AG04450 (cell line): ENCODE results near the gene MR1. TPM values are rescaled to one million over a fixed set of nuclear protein-coding genes. Genes with fewer than 3 reads are reported as not detected.

Experiments used
- CTCF ChIA-PET: fragments of 300-600, 350-600 bp; formaldehyde crosslinking; extraction: SDS; loops from one replicate; lab custom pipeline; 2022; ENCODE audit warnings: antibody characterized with exemption, inconsistent platforms; lab: Charles Lee
- POLR2A ChIA-PET: fragments of 350-600 bp; formaldehyde crosslinking; extraction: SDS; loops from one replicate; lab custom pipeline; 2021; ENCODE audit warnings: antibody characterized with exemption, inconsistent platforms; lab: Yijun Ruan, JAX
- DNase-seq: peaks from one replicate; pipeline ENCODE4 v3.0.0-alpha.2; 2011; ENCODE audit warnings: low read depth, low spot score
- H3K27ac ChIP-seq: one replicate; pipeline ENCODE4 v1.5.1; 2012; ENCODE audit warnings: low read depth, low read length, control low read depth
- H3K27me3 ChIP-seq: one replicate; pipeline ENCODE4 v1.6.0; 2012; ENCODE audit warnings: low read length; ENCODE audit not compliant: control insufficient read depth, insufficient read depth
- H3K4me3 ChIP-seq: 2 replicates; pipeline ENCODE4 v1.5.1; 2011; ENCODE audit warnings: mild to moderate bottlenecking, low read depth, low read length, control low read depth
- H3K9me3 ChIP-seq: 2 replicates; pipeline ENCODE4 v1.5.1; 2012; ENCODE audit warnings: low read length; ENCODE audit not compliant: control insufficient read depth, insufficient read depth
- CTCF ChIP-seq: IDR thresholded peaks from 2 replicates; pipeline ENCODE4 v1.5.1; 2011; ENCODE audit warnings: low read depth, low read length, control low read depth, inconsistent platforms
- polyA plus RNA-seq: library from polyadenylated mRNA; depleted of rRNA; stranded (reverse); fragments of >200 nt; gene quantifications from 2 replicates; pipeline ENCODE4 v1.2.3, GENCODE V29; 2011

The MR1 gene
- polyA plus RNA-seq, 1 experiment, result 17.2 TPM

- no peak for TF ChIP-seq CTCF
- Histone ChIP-seq H3K27me3 (no peaks in the 10 kb centered on the region), H3K4me3 (no peak overlapping the region), H3K9me3 (peaks cover 4% of the 10 kb centered on the region; the same call in 1 of the 2 replicates), H3K27ac (no peak overlapping the region)
- CTCF ChIA-PET, result no interaction called here
- POLR2A ChIA-PET, result interaction anchor here (1.1 kb wide), 1 partner anchor 26 kb away, joined by 3 read pairs; no protein-coding TSS in a partner anchor
- DNase-seq, result no peak
Measured at GRCh38 chr1:181061487-181061886, 27.7 kb downstream of the MR1 start.

DNA sequence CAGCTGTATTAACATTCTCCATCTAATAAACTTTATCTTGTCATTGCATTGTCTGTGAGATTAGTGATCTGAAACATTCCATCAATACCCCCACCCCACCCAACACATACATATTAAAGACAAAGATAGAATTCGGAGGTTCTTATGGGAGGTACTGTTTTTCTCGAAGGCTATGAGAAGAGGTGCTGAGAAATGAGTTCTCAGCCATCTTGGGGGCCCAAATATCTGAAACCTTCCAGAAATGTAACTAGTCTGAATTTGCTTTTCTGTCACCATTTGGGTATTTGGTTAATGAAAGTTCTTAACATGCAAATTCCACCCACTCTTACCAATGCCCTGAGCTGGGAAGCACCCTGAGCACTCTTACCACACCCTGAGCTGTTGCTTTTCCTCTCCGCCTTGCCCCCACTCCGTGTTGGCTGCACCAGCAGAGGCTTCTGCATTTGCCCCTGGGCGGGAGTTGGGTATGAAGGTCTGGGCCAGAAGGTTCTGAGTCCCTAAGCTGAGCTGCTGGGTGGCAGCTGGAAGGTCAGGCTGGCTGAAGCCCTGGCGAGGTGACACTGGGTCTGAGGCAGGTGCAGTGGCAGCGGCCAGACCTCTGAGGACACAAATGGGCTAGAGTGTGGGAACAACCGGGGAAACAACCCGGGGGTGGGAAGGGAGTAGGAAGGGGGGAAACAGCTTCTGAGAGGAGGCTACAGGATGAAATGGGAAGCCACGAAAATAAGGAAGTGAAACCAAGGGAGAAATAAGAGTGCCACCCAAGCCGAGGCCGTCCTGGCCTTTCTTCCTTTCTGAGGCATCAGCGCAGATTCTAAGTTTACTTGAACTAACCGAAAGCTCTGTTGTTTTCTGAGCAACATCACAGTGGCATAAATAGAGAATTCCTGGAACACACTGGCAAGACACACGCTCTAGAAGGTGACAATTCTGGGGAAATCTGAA lies 28.4 kb downstream of the MR1 start:
- ChIA-PET POLR2A (interaction anchor here (0.5 to 1.1 kb wide), 2 partner anchors 25 to 53 kb away, joined by 3 read pairs; no protein-coding TSS in a partner anchor), CTCF (interaction anchor here (0.9 to 1.1 kb wide), 2 partner anchors 23 to 80 kb away, joined by 4 read pairs; no protein-coding TSS in a partner anchor)
- Histone ChIP-seq H3K27me3 (no peaks in the 10 kb centered on the region), H3K9me3 (peaks cover 4% of the 10 kb centered on the region; the same call in 1 of the 2 replicates), H3K27ac (no peak overlapping the region), H3K4me3 (no peak overlapping the region)
- no peak for TF ChIP-seq CTCF
- no peak for DNase-seq

- no peak overlapping the region for H3K27ac ChIP-seq
- TF ChIP-seq CTCF, result no peak
- CTCF ChIA-PET, result interaction anchor here (0.9 to 1.4 kb wide), 4 partner anchors 14 to 79 kb away, joined by 3 to 4 read pairs (median 4); no protein-coding TSS in a partner anchor
- DNase-seq, result peak; percentile 39
- POLR2A ChIA-PET, result interaction anchor here (0.5 to 1.2 kb wide), 3 partner anchors 25 to 73 kb away, joined by 3 read pairs; no protein-coding TSS in a partner anchor
- no peaks in the 10 kb centered on the region for H3K27me3 ChIP-seq
- peaks cover 4% of the 10 kb centered on the region; the same call in 1 of the 2 replicates for H3K9me3 ChIP-seq
- H3K4me3 ChIP-seq, result no peak overlapping the region
Measured at GRCh38 chr1:181062836-181063428, 29.1 kb downstream of the MR1 start.

- DNase-seq, result no peak
- H3K9me3 ChIP-seq, result peaks cover 4% of the 10 kb centered on the region; the same call in 1 of the 2 replicates
- no peak for TF ChIP-seq CTCF
- H3K4me3 ChIP-seq, result no peak overlapping the region
- H3K27me3 ChIP-seq, result no peaks in the 10 kb centered on the region
- POLR2A ChIA-PET, result interaction anchor here (1.2 kb wide), 1 partner anchor 72 kb away, joined by 3 read pairs; no protein-coding TSS in a partner anchor
- H3K27ac ChIP-seq, result no peak overlapping the region
- CTCF ChIA-PET, result interaction anchor here (0.8 to 1.4 kb wide), 3 partner anchors 13 to 104 kb away, joined by 3 read pairs; no protein-coding TSS in a partner anchor
Measured at GRCh38 chr1:181064011-181064623, 30.3 kb downstream of the MR1 start.
